HL-60/S4 treated with phorbol 12-myristate 13-acetate at 8.2 ng/mL for 4 days and 3 days (cell line): Measurements from ENCODE around the gene COL24A1.
"Not testable (repeated sequence)": the region's sequence is repeated elsewhere in the genome, so short reads cannot be mapped to it uniquely, and the experiment has no call there.

Experiments used
- in situ Hi-C: fragments of 300-500 bp; cut with MboI; formaldehyde crosslinking; loops from 2 replicates; pipeline ENCODE4 v1.15.0; 2022; ENCODE audit warnings: low sequenced_read_pairs

Gene COL24A1

DNA sequence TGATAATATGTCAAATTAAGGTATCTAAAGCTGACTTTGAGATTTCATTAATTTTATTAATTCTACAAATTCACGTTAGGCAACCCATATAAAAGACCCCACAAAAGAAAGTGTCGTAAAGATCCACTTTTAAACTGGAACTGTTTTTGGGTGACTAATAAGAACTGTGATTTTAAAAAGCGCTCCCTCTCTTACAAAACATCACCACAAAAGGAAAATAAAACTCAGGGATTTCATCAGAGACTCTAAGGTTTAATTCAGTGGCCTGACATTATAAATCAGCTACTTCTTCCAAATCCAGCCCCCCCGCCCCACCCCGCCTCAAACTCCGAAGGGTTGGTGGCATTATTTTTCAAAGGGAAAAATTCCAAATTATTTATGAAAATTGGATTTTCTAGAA, 2.7 kb downstream of the COL24A1 start:
- in situ Hi-C loops = no loop called here

DNA sequence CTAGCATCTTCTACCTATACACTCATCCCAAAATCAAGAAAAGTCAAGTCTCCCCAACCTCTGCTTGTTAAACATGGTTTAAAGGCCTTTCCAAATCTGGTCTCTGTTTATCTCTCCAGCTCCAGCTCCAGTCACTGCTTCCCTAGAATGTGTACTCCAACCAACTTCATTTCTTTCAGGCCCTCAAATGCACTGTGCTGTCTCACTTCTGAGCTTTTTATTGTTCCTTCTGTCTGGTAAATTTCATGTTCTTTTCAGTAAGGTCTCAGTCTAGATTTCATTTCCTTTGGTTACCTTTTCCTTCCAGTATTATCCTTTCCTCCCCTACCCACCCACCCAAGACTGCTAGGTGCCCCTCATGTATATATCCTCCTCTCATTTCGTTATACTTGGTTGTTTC, 3.7 kb downstream of the COL24A1 start:
- in situ Hi-C loops = no loop called here

DNA sequence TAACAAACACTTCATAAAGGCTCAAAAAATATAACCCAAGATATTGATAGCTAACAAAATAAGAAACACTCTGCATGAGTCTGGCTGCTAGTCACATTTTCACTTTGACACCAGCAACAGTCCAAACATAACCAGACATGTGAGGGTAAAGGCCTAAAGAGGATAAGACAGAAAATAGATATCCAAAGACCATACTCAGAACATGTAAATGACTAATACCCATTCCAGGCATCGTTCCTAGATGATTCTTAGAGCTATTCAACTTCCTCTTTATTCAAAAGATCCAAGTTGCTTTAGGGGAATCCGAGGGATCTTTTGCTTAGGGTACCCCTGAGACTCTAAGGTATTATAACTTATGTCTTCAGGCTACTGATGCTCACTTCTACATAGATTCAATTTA, 5.1 kb downstream of the COL24A1 start:
- in situ Hi-C loops = no loop called here

DNA sequence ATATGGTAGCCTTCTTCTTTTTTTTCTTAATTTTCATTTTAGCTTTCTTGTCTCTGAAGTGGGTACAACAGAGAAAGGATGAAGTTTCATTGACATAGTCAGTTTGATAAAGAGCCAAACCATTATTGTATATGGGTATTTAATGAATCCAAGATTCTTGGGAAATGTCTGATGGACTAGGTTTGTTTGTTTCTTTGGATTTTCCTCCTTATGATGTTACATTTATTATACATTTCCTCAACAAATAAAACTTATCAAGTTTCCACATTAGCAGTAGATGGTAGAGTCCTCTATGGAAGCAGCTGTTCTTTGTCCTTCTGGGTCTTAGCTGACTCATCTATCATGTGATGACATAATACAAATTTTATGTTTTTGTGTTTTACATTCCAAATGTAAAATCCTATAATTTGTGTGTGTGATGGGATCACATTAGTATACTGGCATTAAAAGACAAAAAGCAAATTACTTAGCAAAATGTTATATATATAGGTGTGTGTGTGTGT, 6.0 kb downstream of the COL24A1 start:
- in situ Hi-C loops = no loop called here

DNA sequence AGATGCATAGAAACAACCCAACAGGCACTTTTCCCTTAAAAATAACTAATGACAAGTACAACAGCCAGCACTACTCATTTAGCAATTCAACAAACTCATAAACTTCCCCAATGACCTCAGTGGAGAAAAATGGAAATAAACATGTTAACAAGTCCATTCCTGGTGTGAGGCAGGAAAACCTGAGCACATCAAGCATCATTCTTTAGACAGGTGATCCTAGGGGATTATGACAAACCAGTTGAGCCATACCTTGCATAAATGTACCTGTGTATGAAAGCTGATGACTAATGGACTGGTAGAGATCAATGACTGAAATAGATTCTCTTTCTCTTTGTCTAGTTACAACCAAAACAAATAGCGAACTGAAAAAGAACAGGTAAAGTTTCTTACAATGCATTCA, 7.0 kb downstream of the COL24A1 start:
- in situ Hi-C loops = no loop called here

DNA sequence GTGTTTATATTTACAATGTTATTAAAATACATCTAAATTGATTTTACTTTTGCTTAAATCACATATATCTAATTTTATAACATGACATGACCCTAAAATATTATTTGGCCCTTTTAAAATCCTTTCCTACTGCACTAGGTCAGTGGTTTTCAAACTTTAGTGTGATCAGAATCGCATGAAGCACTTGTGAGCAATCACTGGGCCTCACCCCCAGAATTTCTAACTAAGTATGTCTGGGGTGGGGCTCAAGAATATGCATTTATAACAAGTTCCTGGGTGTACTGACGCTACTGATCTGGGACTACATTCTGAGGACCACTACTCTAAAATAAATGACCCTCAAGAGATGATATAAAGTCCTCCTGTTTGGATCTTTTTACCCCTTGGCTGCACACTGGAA, 8.8 kb downstream of the COL24A1 start:
- in situ Hi-C loops = no loop called here

DNA sequence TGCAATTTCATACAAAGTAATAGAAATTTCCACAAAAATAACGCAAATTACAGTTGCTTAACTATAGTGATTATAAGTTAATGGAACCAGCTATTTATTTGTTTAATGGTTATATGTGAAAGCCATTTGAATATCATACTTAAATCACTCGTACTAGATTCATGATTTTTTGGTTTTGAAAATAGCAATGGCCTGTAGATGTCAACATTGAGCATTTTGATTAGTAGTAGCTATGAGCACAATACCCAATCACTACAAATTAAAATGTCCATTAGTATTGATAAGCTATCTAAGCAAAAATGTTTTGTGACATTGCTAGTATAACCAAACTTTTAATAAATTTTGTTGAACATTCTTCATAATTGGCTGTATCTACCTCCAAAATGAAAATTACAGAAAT, 10.0 kb downstream of the COL24A1 start:
- in situ Hi-C loops = no loop called here

DNA sequence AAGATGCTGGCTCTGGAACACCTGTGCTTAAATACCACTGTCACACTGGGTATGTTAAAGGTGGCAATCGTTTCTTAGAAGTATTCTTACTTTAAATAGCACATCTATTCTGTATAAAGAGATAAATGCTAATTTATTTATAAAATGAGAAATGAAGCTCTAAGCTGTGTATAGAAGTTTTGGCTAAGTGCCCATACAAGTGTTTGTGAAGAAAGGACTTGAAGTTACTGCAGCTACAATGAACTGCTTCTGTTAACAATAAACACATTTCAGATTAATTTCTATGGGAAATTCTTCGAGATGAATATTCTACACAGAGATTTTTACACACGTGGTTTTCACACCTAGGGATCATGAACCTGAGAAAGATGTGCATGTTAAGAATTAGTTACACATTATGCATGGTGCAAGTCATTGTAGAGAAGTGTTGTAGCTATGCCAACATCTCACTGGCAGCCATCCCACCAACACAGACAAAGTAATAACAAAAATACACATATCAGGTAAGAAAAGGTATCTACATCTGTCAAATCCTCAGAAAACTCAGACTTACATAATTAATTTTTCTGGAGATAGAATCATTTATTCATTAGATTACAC, 16.2 kb downstream of the COL24A1 start:
- in situ Hi-C loops = no loop called here

DNA sequence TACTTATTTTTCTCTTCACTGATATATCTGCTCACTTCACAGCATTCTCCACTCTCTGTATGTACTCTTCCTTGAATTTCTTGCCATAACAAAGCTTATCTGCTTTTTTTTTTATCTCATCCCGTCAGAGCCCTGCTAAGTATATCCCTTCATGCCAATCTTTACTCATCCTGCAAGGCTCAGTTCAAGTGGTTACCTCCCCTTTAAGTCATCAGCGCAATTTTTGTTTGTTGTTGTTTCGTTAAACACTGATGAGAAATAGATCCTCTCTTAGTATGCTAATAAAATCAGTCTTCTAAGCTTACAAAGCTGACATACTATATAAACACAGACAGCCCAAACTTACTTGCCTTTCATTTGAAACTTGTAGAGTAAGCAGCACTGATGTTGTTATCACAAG, 17.8 kb downstream of the COL24A1 start:
- in situ Hi-C loops = no loop called here

DNA sequence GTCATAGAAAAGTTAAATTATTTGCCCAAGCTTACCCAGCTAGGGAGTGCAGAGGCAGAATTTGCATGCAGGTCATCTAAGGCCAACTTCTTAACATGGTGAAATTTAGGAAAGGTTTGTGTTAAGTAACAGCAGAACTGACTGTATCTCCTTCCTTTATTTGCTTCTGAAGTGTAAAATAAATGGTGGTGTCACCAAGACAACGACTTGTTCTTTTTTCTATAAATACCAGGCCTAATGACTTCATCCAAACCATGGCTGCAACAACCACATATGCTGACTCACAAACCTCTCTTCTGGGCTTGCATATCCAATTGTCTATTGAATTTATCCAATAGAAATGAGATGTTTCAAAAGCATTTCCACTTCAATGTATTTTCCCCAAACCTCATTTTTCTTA, 19.1 kb downstream of the COL24A1 start:
- in situ Hi-C loops = no loop called here

DNA sequence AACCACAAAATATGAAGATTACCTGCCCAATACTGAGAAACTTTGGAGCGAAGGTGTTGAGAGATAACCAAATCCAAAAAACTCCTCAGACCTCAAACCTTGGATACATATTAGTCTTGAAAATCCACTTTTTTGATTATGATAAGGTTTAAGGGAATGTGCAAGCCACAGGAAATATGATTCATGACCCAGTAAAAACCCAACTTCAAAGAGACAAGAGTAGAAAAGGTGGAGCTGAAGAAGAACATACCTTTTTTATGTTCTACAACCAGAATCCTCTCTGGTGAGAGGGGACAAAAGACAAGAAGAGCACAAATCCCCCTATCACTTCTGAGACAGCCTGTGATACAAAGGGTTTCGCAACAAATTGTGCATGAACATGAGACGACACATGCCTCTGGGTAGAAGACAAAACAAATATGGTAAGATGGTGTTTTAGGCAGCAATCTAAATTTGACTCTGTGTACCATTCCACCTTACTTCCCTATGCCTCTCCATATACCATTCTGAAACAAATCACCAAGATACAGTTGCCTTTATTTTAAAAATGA, 37.3 kb downstream of the COL24A1 start:
- in situ Hi-C loops = no loop called here

DNA sequence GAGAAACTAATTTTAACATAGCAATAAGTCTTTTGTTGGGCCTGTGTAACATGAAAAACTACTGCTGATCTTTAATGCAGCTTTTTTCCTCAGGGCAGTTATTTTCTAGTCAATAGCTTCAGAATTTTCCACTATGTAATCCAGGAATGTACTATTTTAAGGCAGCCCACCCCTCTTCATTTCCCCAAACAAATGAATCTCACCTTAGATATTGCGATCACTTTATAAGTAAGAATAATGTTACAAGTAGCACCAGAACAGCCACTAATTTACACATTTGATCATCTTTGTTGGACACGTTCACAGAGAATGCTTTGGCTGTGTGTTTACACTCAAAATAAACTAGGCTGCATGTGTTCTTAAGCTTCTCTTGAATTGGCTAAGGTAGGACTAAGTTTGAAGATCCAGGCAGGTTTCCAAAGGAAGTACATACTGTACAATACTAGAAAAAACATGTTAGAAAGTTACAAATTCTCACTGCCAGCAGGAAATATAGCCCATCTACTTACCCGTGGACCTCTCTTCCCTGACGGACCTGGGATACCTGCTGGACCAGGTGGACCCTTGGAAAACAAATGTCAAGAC, 41.7 kb downstream of the COL24A1 start:
- in situ Hi-C loops = no loop called here

DNA sequence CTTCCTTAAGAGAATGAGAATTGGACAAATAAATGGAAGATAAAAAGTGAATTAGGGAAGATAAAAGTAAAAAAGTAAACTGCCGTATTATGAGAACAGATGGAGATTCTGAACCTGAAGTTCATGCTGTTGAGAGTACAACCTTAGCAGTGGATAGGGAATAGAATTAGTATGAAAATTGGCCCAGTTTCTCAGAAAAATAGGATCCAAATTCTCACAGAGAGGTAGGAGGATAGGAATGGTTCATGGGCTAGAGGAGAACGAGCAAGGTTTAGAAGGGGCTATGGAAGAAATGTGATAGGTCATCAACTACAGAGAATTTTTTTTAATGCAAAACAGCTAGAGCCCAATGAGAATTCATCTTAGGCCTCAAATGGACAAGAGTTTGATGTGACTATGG, 42.3 kb downstream of the COL24A1 start:
- in situ Hi-C loops = no loop called here

DNA sequence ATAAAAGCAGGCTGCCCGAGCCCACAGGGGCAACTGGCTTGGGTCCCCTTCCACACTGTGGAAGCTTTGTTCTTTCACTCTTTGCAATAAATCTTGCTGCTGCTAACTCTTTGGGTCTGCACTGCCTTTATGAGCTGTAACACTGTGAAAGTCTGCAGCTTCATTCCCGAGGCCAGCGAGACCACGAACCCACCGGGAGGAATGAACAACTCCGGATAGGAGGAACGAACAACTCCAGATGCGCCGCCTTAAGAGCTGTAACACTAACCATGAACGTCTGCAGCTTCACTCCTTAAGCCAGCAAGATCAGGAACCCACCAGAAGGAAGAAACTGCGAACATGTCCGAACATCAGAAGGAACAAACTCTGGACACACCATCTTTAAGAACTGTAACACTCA, 45.0 kb downstream of the COL24A1 start:
- in situ Hi-C loops = not testable (repeated sequence)

DNA sequence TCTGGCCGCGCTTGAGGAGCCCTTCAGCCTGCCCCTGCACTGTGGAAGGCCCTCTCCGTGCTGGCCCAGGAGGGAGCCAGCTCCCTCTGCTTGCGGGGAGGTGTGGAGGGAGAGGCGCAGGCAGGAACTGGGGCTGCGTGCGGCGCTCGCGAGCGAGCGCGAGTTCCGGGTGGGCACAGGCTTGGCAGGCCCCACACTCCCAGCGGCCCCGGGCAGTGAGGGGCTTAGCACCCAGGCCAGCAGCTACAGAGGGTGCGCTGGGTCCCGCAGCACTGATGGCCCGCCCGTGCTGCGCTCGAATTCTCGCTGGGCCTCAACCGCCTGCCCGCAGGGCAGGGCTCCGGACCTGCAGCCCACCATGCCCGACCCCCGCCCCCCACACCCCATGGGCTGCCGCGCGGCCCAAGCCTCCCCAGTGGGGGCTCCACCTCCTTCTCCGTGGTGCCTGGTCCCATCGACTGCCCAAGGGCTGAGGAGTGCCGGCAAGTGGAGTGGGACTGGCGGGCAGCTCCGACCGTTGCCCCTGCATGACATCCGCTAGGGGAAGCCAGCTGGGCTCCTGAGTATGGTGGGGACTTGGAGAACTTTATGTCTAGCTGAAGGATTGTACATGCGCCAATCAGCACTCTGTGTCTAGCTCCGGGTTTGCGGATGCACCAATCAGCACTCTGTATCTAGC, 46.0 kb downstream of the COL24A1 start:
- in situ Hi-C loops = no loop called here

DNA sequence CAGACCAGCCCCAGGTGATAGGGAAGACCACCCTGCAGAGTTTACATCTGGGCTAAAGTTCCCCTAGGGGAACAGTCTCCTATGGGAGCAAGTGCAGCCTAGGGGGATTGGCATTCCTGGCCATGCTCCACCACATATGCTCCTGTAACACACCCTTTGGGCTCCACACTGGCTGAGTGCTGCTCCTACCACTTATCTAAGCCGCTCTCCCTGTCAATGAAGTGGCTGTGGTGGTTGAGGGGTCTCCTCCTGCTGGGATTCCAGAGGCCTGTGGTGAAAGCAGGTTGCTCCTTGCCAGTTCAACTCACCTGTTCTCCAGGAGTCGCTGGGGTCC, 51.1 kb downstream of the COL24A1 start:
- in situ Hi-C loops = no loop called here

DNA sequence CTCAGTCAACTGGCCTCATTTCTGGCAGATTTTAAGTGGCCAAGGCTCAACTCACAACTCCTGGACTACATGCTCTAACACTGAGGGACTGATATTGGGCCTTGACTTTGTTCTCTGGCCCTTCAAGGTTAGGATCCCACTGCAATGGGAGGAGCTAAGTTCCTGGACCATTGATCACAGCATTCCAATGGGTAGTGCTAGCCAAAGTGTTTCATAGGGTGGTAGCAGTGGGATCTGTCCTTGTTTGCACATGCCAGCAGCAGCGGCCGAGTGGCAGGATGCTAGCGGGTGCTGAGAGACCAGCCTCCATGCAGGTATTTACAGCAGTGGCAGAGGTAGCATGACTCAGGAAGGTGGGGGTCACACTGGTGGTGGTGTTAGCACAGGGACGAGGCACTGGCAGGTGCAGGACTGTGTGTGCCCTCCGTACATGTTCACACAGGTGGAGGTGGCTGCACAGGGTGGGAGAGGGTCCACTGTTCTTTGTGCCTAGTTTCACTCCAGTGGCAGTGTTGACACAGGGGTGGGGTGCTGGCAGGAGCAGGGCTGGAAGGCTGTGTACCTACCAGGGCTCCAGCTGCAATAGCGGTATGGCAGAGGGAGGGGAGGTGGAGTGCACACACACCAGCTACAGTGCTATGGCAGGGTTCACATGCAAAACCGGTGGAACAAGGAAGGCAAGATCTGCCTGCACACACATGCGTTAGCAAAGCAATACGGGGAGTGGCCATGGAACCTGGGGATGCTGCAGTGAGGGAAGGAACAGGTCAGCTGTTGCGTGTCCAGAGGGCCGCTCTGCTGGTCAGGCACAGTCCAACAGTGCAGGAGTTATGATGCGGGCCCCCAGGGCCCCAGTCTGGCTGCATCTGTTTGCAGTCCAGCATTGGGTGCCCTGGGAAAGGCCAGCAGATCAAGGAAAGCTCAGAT, 51.7 kb downstream of the COL24A1 start:
- in situ Hi-C loops = no loop called here

DNA sequence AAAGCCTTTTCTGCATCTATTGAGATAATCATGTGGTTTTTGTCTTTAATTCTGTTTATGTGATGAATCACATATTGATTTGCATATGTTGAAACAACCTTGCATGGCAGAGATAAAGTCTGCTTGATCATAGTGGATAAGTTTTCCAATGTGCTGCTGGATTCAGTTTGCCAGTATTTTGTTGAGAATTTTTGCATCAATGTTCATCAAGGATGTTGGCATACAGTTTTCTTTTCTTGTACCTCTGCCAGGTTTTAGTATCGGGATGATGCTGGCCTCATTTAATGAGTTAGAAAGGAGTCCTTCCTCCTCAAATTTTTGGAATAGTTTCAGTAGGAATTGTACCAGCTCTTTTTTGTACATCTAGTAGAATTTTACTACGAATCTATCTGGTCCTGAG, 55.0 kb downstream of the COL24A1 start:
- in situ Hi-C loops = no loop called here

DNA sequence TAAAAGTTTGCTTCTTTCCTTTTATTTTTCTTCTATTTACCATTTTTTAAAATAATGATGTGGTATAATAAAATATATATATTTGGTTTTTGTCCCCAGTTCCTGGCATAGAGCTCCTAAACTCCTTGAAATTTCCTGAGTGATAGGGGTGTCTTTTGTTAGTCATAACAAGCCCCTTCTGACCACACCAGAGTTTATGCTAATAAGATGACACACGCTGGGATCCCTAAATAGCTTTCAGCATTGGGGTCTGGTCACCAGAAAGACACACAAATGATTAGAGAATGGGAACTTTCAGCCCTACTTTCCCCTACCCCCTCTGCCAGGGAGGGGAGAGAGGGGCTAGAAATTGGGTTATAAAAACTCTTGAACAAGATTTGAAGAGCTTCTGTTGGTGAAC, 56.2 kb downstream of the COL24A1 start:
- in situ Hi-C loops = no loop called here

DNA sequence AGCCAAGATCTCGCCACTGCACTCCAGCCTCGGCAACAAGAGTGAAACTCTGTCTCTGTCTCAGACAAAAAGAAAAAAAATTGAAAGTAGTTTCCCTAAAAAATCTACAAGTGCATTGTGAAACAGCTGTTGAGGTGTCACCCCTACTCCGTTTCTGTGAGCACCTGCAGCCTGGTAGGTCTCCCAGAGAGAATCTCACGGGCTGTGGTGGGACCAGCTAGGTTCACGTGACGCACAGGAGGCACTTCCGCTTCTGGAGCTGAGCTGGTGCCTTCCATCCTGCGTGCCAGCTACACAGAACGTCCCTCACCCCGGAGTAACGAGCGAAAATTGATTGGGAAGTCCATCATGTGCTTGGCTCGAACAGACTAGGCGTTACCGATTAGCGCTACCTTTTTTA, 66.8 kb downstream of the COL24A1 start:
- in situ Hi-C loops = no loop called here

DNA sequence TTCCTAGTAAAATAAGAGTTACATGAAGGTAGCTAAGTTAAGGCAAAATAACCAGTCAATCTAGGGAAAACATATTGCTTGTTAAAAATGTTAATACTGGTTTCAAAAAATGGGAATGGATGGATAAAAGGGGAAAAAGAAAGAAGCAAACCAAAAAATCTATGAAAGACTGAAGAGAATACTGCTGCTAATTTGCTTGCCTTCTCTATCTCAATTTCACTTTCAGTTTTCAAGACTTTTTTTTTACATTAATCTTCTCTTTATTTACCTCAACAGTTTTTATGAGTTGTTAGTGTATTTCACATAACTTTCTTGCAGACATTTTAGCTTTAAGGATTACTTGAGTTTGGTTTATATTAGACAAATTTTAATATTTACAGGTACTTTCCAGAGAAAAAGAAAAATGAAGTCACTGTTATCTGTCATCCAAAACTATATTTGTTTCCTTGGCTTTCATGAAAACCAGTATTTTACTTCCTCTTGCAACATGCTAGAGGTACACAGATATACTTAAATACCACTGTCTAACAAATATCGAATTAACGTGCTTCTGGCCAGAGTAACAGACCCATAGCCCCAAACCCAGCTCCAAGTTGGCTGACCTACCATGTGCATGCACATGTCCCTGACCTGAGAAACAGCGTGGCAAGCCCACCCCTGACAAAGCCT, 70.7 kb downstream of the COL24A1 start:
- in situ Hi-C loops = no loop called here
